GM23338 (cell line): ENCODE results near the gene PPP1R10. TPM values are rescaled to one million over a fixed set of nuclear protein-coding genes. Genes with fewer than 3 reads are reported as not detected.

Source experiments
- microRNA counts: library from miRNA; unstranded; fragments of <30 nt; microRNA quantifications from one replicate; lab custom pipeline; 2017
- microRNA-seq: library from miRNA; unstranded; fragments of <30 nt; microRNA quantifications from one replicate; pipeline ENCODE4, GENCODE V29; 2017
- polyA plus RNA-seq: library from polyadenylated mRNA; unstranded; fragments of >200 nt; fragmentation: Nextera tagmentation; extraction: Ambion mirVana; gene quantifications from 2 replicates; pipeline ENCODE4 v1.2.1, GENCODE V29; 2016
- small RNA-seq: library from RNA; depleted of rRNA; stranded (forward); fragments of <200 nt; gene quantifications from one replicate; pipeline ENCODE3, GENCODE V24; 2014; ENCODE audit warnings: low replicate concordance
- total RNA-seq: library from RNA; depleted of rRNA; stranded (reverse); fragments of >200 nt; shearing (Covaris generic); gene quantifications from 2 replicates; pipeline ENCODE4 v1.2.3, GENCODE V29; 2014; rRNA removed

Gene PPP1R10
- total and polyA plus RNA-seq, 2 experiments from 2014 or later = 41.3 to 42.9 TPM

MicroRNA genes within 50 kb of the gene (microRNA counts, 767-probe panel; counts per million panel counts)
- not detected for microRNA hsa-miR-877-5p (lab: Ali Mortazavi, UCI)

Small RNAs within 50 kb of the gene (microRNA-seq; reads per million reads assigned to microRNA genes)
- 112 reads per million, percentile 66 among the genes with 10 or more reads in this experiment for gene MIR877

Small RNAs within 50 kb of the gene (small RNA-seq; reads per million reads assigned to genes)
- 2.3 reads per million, percentile 84 among the genes with 10 or more reads in this experiment for gene MIR877

Other genes starting within 250 kb of the PPP1R10 start
- gene HLA-E, start 127.7 kb downstream of the PPP1R10 start, total RNA-seq = 36.0 and 44.2 TPM in 2 replicates
- gene HLA-E, start 127.7 kb downstream of the PPP1R10 start, polyA plus RNA-seq = 15.6 and 15.9 TPM in 2 replicates
- gene GNL1, start 60.8 kb downstream of the PPP1R10 start, total RNA-seq = 29.6 and 42.5 TPM in 2 replicates
- 30.8 and 31.4 TPM in 2 replicates for gene GNL1, start 60.8 kb downstream of the PPP1R10 start, polyA plus RNA-seq
- gene PRR3, start 59.9 kb downstream of the PPP1R10 start, total RNA-seq = 7.5 and 15.2 TPM in 2 replicates
- gene PRR3, start 59.9 kb downstream of the PPP1R10 start, polyA plus RNA-seq = 8.2 and 10.9 TPM in 2 replicates
- 85.8 and 92.6 TPM in 2 replicates for gene ABCF1, start 45.8 kb downstream of the PPP1R10 start, total RNA-seq
- gene ABCF1, start 45.8 kb downstream of the PPP1R10 start, polyA plus RNA-seq = 244 and 279 TPM in 2 replicates
- 49.1 and 49.2 TPM in 2 replicates for gene MRPS18B, start 597 bp upstream of the PPP1R10 start, total RNA-seq
- 73.6 and 78.8 TPM in 2 replicates for gene MRPS18B, start 597 bp upstream of the PPP1R10 start, polyA plus RNA-seq
- 8.9 and 12.8 TPM in 2 replicates for gene ATAT1, start 9.6 kb upstream of the PPP1R10 start, total RNA-seq
- 20.6 and 23.0 TPM in 2 replicates for gene ATAT1, start 9.6 kb upstream of the PPP1R10 start, polyA plus RNA-seq
- gene C6orf136, start 29.9 kb upstream of the PPP1R10 start, total RNA-seq = 4.7 and 12.5 TPM in 2 replicates
- 24.5 and 27.5 TPM in 2 replicates for gene C6orf136, start 29.9 kb upstream of the PPP1R10 start, polyA plus RNA-seq
- 30.8 and 31.3 TPM in 2 replicates for gene DHX16, start 55.8 kb upstream of the PPP1R10 start, total RNA-seq
- 16.0 and 16.2 TPM in 2 replicates for gene DHX16, start 55.8 kb upstream of the PPP1R10 start, polyA plus RNA-seq
- 18.2 and 19.2 TPM in 2 replicates for gene PPP1R18, start 69.4 kb upstream of the PPP1R10 start, total RNA-seq
- 17.1 and 21.2 TPM in 2 replicates for gene PPP1R18, start 69.4 kb upstream of the PPP1R10 start, polyA plus RNA-seq
- 11.3 and 13.8 TPM in 2 replicates for gene NRM, start 73.7 kb upstream of the PPP1R10 start, total RNA-seq
- 29.7 and 33.8 TPM in 2 replicates for gene NRM, start 73.7 kb upstream of the PPP1R10 start, polyA plus RNA-seq
- 28.9 and 32.7 TPM in 2 replicates for gene MDC1, start 100.0 kb upstream of the PPP1R10 start, total RNA-seq
- 17.2 and 19.7 TPM in 2 replicates for gene MDC1, start 100.0 kb upstream of the PPP1R10 start, polyA plus RNA-seq
- 1,591 and 1,704 TPM in 2 replicates for gene TUBB, start 103.1 kb upstream of the PPP1R10 start, total RNA-seq
- gene TUBB, start 103.1 kb upstream of the PPP1R10 start, polyA plus RNA-seq = 1,041 and 1,059 TPM in 2 replicates
- gene FLOT1, start 125.4 kb upstream of the PPP1R10 start, total RNA-seq = 70.4 and 94.5 TPM in 2 replicates
- gene FLOT1, start 125.4 kb upstream of the PPP1R10 start, polyA plus RNA-seq = 72.2 and 75.1 TPM in 2 replicates
- 14.1 and 19.9 TPM in 2 replicates for gene IER3, start 127.3 kb upstream of the PPP1R10 start, total RNA-seq
- gene IER3, start 127.3 kb upstream of the PPP1R10 start, polyA plus RNA-seq = 21.2 and 23.3 TPM in 2 replicates